Measurements from ENCODE around the gene CYP1A1. TPM values are rescaled to one million over a fixed set of nuclear protein-coding genes. Genes with fewer than 3 reads are reported as not detected.

The CYP1A1 gene
- total RNA-seq, 1 donor from 2014 or later: 0.91 TPM

- H3K4me2 ChIP-seq (ENCODE audit: low read length): no peak overlapping the region
- H3K9me3 ChIP-seq (ENCODE audit: insufficient read depth, low read depth, low read length): no peaks in the 10 kb centered on the region
- H3K79me2 ChIP-seq (ENCODE audit: insufficient read depth, low read length): no peaks in the 10 kb centered on the region
- no peak overlapping the region for H3K9ac ChIP-seq (ENCODE audit: low read length)
- no peaks in the 10 kb centered on the region for H3K36me3 Mint-ChIP-seq (ENCODE audit: low read depth, unreplicated experiment)
- FAIRE-seq (no peak), DNase-seq (ENCODE audit: low read depth) (no peak)
- H2AFZ ChIP-seq (ENCODE audit: low read depth, low read length): no peak overlapping the region
- no peak overlapping the region for H3K4me3 ChIP-seq (ENCODE audit: insufficient read depth, low read depth, low read length)
- no peaks in the 10 kb centered on the region for H4K20me1 ChIP-seq (ENCODE audit: insufficient read depth, low read length)
- no peaks in the 10 kb centered on the region for H3K4me1 ChIP-seq (ENCODE audit: insufficient read depth, low read length)
- H3K27me3 ChIP-seq (ENCODE audit: insufficient read depth, low read length): peaks cover 13% of the 10 kb centered on the region
- no peak overlapping the region for H3K27ac ChIP-seq (ENCODE audit: low read depth, low read length)
- no peak overlapping the region for H3K4me3 Mint-ChIP-seq (ENCODE audit: unreplicated experiment)
- TF ChIP-seq EZH2 (IDR thresholded peaks at IDR 0.05; ENCODE audit: insufficient read depth, low read length) (no peak), CTCF (IDR thresholded peaks at IDR 0.05; ENCODE audit: insufficient read depth, low read depth, low read length) (no peak)
- H3K9me3 Mint-ChIP-seq (ENCODE audit: unreplicated experiment): no peaks in the 10 kb centered on the region
- H3K36me3 ChIP-seq (ENCODE audit: insufficient read depth, low read length): no peaks in the 10 kb centered on the region
- peaks cover 2% of the 10 kb centered on the region for H3K4me1 Mint-ChIP-seq (ENCODE audit: low read depth, unreplicated experiment)
- H3K27ac Mint-ChIP-seq (ENCODE audit: unreplicated experiment): no peak overlapping the region
- H3K27me3 Mint-ChIP-seq (ENCODE audit: low read depth, unreplicated experiment): peaks cover 21% of the 10 kb centered on the region
Observed at GRCh38 chr15:74767167-74768098, 42.1 kb upstream of the CYP1A1 start.

DNA sequence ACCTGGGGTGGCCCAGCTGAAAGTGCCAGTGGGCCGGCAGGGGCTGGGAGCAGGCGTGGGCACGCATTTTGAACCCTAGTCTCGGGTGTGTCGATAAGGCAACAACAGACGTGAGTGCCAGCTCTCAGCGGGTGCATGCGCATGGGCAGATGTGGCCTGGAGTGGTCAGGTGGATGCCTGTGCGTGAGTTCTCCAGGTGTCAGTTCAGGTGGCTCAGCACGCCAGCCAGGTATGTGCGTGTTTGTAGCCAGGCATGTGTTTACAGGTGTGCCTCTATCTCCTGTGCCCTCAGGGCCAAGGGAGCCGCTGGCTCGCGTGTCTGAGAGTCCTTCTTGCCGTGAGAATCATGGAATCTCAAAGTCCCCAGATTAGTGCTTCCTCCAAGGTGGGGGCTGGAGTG is 38.1 kb upstream of the CYP1A1 start:
- TF ChIP-seq CTCF (IDR thresholded peaks at IDR 0.05; ENCODE audit: insufficient read depth, low read depth, low read length) (no peak), EZH2 (IDR thresholded peaks at IDR 0.05; ENCODE audit: insufficient read depth, low read length) (no peak)
- DNase-seq (ENCODE audit: low read depth) (no peak), FAIRE-seq (no peak)
- H3K9ac ChIP-seq (ENCODE audit: low read length): no peak overlapping the region
- H2AFZ ChIP-seq (ENCODE audit: low read depth, low read length): no peak overlapping the region
- no peak overlapping the region for H3K27ac ChIP-seq (ENCODE audit: low read depth, low read length)
- Mint-ChIP-seq H3K9me3 (ENCODE audit: unreplicated experiment) (no peaks in the 10 kb centered on the region), H3K27ac (ENCODE audit: unreplicated experiment) (no peak overlapping the region), H3K4me3 (ENCODE audit: unreplicated experiment) (no peak overlapping the region), H3K27me3 (ENCODE audit: low read depth, unreplicated experiment) (peaks cover 16% of the 10 kb centered on the region), H3K36me3 (ENCODE audit: low read depth, unreplicated experiment) (no peaks in the 10 kb centered on the region), H3K4me1 (ENCODE audit: low read depth, unreplicated experiment) (no peaks in the 10 kb centered on the region)
- no peaks in the 10 kb centered on the region for H3K4me1 ChIP-seq (ENCODE audit: insufficient read depth, low read length)
- peaks cover 3% of the 10 kb centered on the region for H3K27me3 ChIP-seq (ENCODE audit: insufficient read depth, low read length)
- H3K4me2 ChIP-seq (ENCODE audit: low read length): no peak overlapping the region
- H4K20me1 ChIP-seq (ENCODE audit: insufficient read depth, low read length): no peaks in the 10 kb centered on the region
- no peaks in the 10 kb centered on the region for H3K79me2 ChIP-seq (ENCODE audit: insufficient read depth, low read length)
- no peaks in the 10 kb centered on the region for H3K36me3 ChIP-seq (ENCODE audit: insufficient read depth, low read length)
- H3K4me3 ChIP-seq (ENCODE audit: insufficient read depth, low read depth, low read length): no peak overlapping the region
- H3K9me3 ChIP-seq (ENCODE audit: insufficient read depth, low read depth, low read length): no peaks in the 10 kb centered on the region

DNA sequence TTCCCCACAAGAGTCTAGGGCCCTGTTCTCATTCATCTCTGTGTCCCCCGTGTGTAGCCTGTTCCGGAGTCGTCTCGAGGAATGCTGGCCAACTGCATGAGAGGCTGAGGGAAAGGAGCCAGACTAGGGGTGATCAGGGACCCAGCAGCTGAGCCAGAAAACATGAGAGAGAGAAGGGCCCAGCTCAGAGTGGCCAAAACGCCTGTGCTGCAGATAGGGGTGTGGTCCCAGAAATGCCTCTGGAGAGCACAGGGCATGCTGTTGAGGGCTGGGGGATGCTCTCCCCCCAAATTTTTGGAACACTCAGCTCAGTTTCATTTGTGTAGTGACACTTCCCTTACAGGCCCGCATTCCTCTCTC is 37.4 kb upstream of the CYP1A1 start:
- H3K27ac Mint-ChIP-seq (ENCODE audit: unreplicated experiment): no peak overlapping the region

More for the DNA sequence above, 37.4 kb upstream of the CYP1A1 start:
- H3K36me3 ChIP-seq (ENCODE audit: insufficient read depth, low read length): no peaks in the 10 kb centered on the region
- H3K9me3 ChIP-seq (ENCODE audit: insufficient read depth, low read depth, low read length): no peaks in the 10 kb centered on the region
- no peak overlapping the region for H3K27ac ChIP-seq (ENCODE audit: low read depth, low read length)
- TF ChIP-seq EZH2 (IDR thresholded peaks at IDR 0.05; ENCODE audit: insufficient read depth, low read length): no peak
- no peak for TF ChIP-seq CTCF (IDR thresholded peaks at IDR 0.05; ENCODE audit: insufficient read depth, low read depth, low read length)
- no peaks in the 10 kb centered on the region for H4K20me1 ChIP-seq (ENCODE audit: insufficient read depth, low read length)
- DNase-seq (ENCODE audit: low read depth) (no peak), FAIRE-seq (no peak)
- Mint-ChIP-seq H3K9me3 (ENCODE audit: unreplicated experiment) (no peaks in the 10 kb centered on the region), H3K4me3 (ENCODE audit: unreplicated experiment) (no peak overlapping the region), H3K36me3 (ENCODE audit: low read depth, unreplicated experiment) (no peaks in the 10 kb centered on the region), H3K27me3 (ENCODE audit: low read depth, unreplicated experiment) (peaks cover 16% of the 10 kb centered on the region), H3K4me1 (ENCODE audit: low read depth, unreplicated experiment) (no peaks in the 10 kb centered on the region)
- no peaks in the 10 kb centered on the region for H3K27me3 ChIP-seq (ENCODE audit: insufficient read depth, low read length)
- no peak overlapping the region for H3K4me3 ChIP-seq (ENCODE audit: insufficient read depth, low read depth, low read length)
- no peaks in the 10 kb centered on the region for H3K4me1 ChIP-seq (ENCODE audit: insufficient read depth, low read length)
- no peak overlapping the region for H3K4me2 ChIP-seq (ENCODE audit: low read length)
- H2AFZ ChIP-seq (ENCODE audit: low read depth, low read length): no peak overlapping the region
- H3K79me2 ChIP-seq (ENCODE audit: insufficient read depth, low read length): no peaks in the 10 kb centered on the region
- H3K9ac ChIP-seq (ENCODE audit: low read length): no peak overlapping the region
